Osteoblast (primary cell): ENCODE data around the gene GUCA1A. TPM values are rescaled to one million over a fixed set of nuclear protein-coding genes. Genes with fewer than 3 reads are reported as not detected.

Experiments used
- DNase-seq: peaks from one replicate; pipeline ENCODE4 v3.0.0; 2011; ENCODE audit warnings: low spot score, mixed read lengths; ENCODE audit not compliant: insufficient read length; ENCODE audit errors: missing footprints
- H2AFZ ChIP-seq: 2 replicates; pipeline ENCODE4 v1.6.0; 2011; ENCODE audit warnings: mild to moderate bottlenecking, low read length
- H3K27ac ChIP-seq: 2 replicates; pipeline ENCODE4 v1.5.1; 2011; ENCODE audit warnings: mild to moderate bottlenecking, low read depth, low read length, moderate library complexity
- H3K27me3 ChIP-seq: 2 replicates; pipeline ENCODE4 v1.6.0; 2012; ENCODE audit warnings: mild to moderate bottlenecking, control low read depth, inconsistent platforms, low read length, moderate library complexity; ENCODE audit not compliant: insufficient read depth
- H3K36me3 ChIP-seq: 2 replicates; pipeline ENCODE4 v1.5.1; 2011; ENCODE audit warnings: mild to moderate bottlenecking, low read length, control low read depth, moderate library complexity; ENCODE audit not compliant: insufficient read depth
- H3K4me1 ChIP-seq: 2 replicates; pipeline ENCODE4 v1.5.1; 2011; ENCODE audit warnings: mild to moderate bottlenecking, low read length, control low read depth, moderate library complexity; ENCODE audit not compliant: insufficient read depth
- H3K4me2 ChIP-seq: 2 replicates; pipeline ENCODE4 v1.6.0; 2011; ENCODE audit warnings: mild to moderate bottlenecking, low read length; ENCODE audit not compliant: insufficient read depth
- H3K4me3 ChIP-seq: fragments of 200-600 bp; sonication (generic); 3 replicates; pipeline ENCODE4 v1.5.1; 2012; ENCODE audit warnings: mild to moderate bottlenecking, low read length, inconsistent platforms; ENCODE audit not compliant: insufficient read depth
- H3K79me2 ChIP-seq: 2 replicates; pipeline ENCODE4 v1.6.0; 2012; ENCODE audit warnings: mild to moderate bottlenecking, low read length, control low read depth, inconsistent platforms; ENCODE audit not compliant: insufficient read depth
- H3K9me3 ChIP-seq: 2 replicates; pipeline ENCODE4 v1.5.1; 2011; ENCODE audit warnings: low read depth, low read length, control low read depth
- H4K20me1 ChIP-seq: 2 replicates; pipeline ENCODE4 v1.6.0; 2012; ENCODE audit warnings: mild to moderate bottlenecking, low read length, control low read depth; ENCODE audit not compliant: insufficient read depth
- total RNA-seq: library from RNA; depleted of rRNA; stranded (reverse); fragments of >200 nt; gene quantifications from 2 replicates; pipeline ENCODE4 v1.2.3, GENCODE V29; 2012
- TF ChIP-seq, protein P1 (sequence below): IDR thresholded peaks from 2 replicates; pipeline ENCODE4 v1.5.1; 2011; ENCODE audit warnings: mild to moderate bottlenecking, low read depth, low read length, moderate library complexity; ENCODE audit errors: extremely low read depth

The GUCA1A gene
- total RNA-seq, 1 donor: not detected

GRCh38 chr6:42125663-42126062 lies 47.5 kb upstream of the GUCA1A start:
- DNase-seq: no peak
- H3K4me1 ChIP-seq: peaks cover 24% of the 10 kb centered on the region
- H3K27ac ChIP-seq: no peak overlapping the region
- H3K79me2 ChIP-seq: no peaks in the 10 kb centered on the region
- peaks cover 5% of the 10 kb centered on the region for H3K36me3 ChIP-seq
- no peak overlapping the region for H2AFZ ChIP-seq
- TF ChIP-seq, protein P1, sequence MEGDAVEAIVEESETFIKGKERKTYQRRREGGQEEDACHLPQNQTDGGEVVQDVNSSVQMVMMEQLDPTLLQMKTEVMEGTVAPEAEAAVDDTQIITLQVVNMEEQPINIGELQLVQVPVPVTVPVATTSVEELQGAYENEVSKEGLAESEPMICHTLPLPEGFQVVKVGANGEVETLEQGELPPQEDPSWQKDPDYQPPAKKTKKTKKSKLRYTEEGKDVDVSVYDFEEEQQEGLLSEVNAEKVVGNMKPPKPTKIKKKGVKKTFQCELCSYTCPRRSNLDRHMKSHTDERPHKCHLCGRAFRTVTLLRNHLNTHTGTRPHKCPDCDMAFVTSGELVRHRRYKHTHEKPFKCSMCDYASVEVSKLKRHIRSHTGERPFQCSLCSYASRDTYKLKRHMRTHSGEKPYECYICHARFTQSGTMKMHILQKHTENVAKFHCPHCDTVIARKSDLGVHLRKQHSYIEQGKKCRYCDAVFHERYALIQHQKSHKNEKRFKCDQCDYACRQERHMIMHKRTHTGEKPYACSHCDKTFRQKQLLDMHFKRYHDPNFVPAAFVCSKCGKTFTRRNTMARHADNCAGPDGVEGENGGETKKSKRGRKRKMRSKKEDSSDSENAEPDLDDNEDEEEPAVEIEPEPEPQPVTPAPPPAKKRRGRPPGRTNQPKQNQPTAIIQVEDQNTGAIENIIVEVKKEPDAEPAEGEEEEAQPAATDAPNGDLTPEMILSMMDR: no peak
- no peaks in the 10 kb centered on the region for H3K9me3 ChIP-seq
- H4K20me1 ChIP-seq: no peaks in the 10 kb centered on the region
- no peak overlapping the region for H3K4me2 ChIP-seq
- no peak overlapping the region for H3K4me3 ChIP-seq
- H3K27me3 ChIP-seq: no peaks in the 10 kb centered on the region

- no peak overlapping the region for H3K4me3 ChIP-seq
- TF ChIP-seq, protein P1: no peak
- no peak for DNase-seq
- no peak overlapping the region for H3K27ac ChIP-seq
- H2AFZ ChIP-seq: no peak overlapping the region
- no peak overlapping the region for H3K4me2 ChIP-seq
- H3K36me3 ChIP-seq: peaks cover 5% of the 10 kb centered on the region
- H3K27me3 ChIP-seq: no peaks in the 10 kb centered on the region
- H4K20me1 ChIP-seq: no peaks in the 10 kb centered on the region
- H3K4me1 ChIP-seq: peaks cover 10% of the 10 kb centered on the region
- H3K79me2 ChIP-seq: no peaks in the 10 kb centered on the region
- H3K9me3 ChIP-seq: no peaks in the 10 kb centered on the region
Measured at GRCh38 chr6:42128460-42129359, 44.5 kb upstream of the GUCA1A start.

- no peaks in the 10 kb centered on the region for H3K27me3 ChIP-seq
- H3K79me2 ChIP-seq: no peaks in the 10 kb centered on the region
- H3K4me3 ChIP-seq: no peak overlapping the region
- H3K4me1 ChIP-seq: peaks cover 10% of the 10 kb centered on the region
- TF ChIP-seq, protein P1: no peak
- H4K20me1 ChIP-seq: no peaks in the 10 kb centered on the region
- no peak overlapping the region for H3K4me2 ChIP-seq
- peaks cover 5% of the 10 kb centered on the region for H3K36me3 ChIP-seq
- H2AFZ ChIP-seq: no peak overlapping the region
- no peaks in the 10 kb centered on the region for H3K9me3 ChIP-seq
- H3K27ac ChIP-seq: no peak overlapping the region
- DNase-seq: no peak
Measured at GRCh38 chr6:42129360-42129676, 43.8 kb upstream of the GUCA1A start.

DNA sequence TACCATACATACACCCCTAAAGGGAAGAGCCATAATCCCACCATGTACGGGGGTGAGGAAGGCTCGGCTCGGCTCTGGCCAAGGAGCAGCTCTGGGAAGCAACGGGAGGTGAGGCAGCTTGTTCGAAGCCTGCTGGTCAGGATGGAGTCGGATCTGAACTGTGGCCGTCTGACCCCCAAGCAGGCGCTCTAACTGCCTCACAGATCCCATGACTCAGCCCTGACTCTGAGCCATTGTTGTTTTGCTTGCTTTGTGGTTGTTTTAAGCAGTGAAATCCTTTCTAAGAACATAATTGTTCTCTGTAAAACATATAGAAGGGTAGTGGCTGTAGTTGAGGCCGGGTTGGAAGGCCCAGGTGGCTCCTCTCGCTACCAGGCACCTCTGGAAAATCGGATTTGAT lies 41.6 kb upstream of the GUCA1A start:
- Histone ChIP-seq H3K27me3 (no peaks in the 10 kb centered on the region), H3K27ac (peak overlapping the region; percentile 71), H3K4me2 (peak overlapping the region; percentile 15), H2AFZ (peak overlapping the region; percentile 64), H3K79me2 (no peaks in the 10 kb centered on the region), H3K9me3 (no peaks in the 10 kb centered on the region), H3K4me3 (no peak overlapping the region), H3K36me3 (peaks cover 5% of the 10 kb centered on the region), H3K4me1 (peaks cover 18% of the 10 kb centered on the region), H4K20me1 (no peaks in the 10 kb centered on the region)
- DNase-seq: peak; percentile 98
- TF ChIP-seq, protein P1: no peak
